Measurements from ENCODE around the gene MTMR2.

GRCh38 chr11:95845167-95845566 is 78.7 kb downstream of the MTMR2 start:
- no peak for TF ChIP-seq POLR2A (IDR thresholded peaks at IDR 0.05)
- no peak for TF ChIP-seq EP300 (IDR thresholded peaks at IDR 0.05; ENCODE audit: low read depth)
- TF ChIP-seq, protein P1, sequence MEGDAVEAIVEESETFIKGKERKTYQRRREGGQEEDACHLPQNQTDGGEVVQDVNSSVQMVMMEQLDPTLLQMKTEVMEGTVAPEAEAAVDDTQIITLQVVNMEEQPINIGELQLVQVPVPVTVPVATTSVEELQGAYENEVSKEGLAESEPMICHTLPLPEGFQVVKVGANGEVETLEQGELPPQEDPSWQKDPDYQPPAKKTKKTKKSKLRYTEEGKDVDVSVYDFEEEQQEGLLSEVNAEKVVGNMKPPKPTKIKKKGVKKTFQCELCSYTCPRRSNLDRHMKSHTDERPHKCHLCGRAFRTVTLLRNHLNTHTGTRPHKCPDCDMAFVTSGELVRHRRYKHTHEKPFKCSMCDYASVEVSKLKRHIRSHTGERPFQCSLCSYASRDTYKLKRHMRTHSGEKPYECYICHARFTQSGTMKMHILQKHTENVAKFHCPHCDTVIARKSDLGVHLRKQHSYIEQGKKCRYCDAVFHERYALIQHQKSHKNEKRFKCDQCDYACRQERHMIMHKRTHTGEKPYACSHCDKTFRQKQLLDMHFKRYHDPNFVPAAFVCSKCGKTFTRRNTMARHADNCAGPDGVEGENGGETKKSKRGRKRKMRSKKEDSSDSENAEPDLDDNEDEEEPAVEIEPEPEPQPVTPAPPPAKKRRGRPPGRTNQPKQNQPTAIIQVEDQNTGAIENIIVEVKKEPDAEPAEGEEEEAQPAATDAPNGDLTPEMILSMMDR (IDR thresholded peaks at IDR 0.05) = no peak

All from transverse colon (tissue), 3 donors.